Renal pelvis (tissue), 4 donors: ENCODE results near the gene FAM13A. TPM values are rescaled to one million over a fixed set of nuclear protein-coding genes. Genes with fewer than 3 reads are reported as not detected.
"Not testable (repeated sequence)": the region's sequence is repeated elsewhere in the genome, so short reads cannot be mapped to it uniquely, and the experiment has no call there.

Source experiments
- DNase-seq: peaks from one replicate; pipeline ENCODE4 v3.0.0-alpha.2; 2013
- polyA plus RNA-seq, 3 donors: library from polyadenylated mRNA; unstranded; fragments of 120-200 nt; gene quantifications; one replicate each; pipeline ENCODE4 v1.2.1, GENCODE V29; 2013; ENCODE audit not compliant: insufficient read length in 3 of 3

FAM13A gene
- polyA plus RNA-seq, 3 donors = 29.8 to 37.6 (median 36.9) TPM

- no peak for DNase-seq
Measured at GRCh38 chr4:88908521-88908920, 148.5 kb downstream of the FAM13A start.

DNA sequence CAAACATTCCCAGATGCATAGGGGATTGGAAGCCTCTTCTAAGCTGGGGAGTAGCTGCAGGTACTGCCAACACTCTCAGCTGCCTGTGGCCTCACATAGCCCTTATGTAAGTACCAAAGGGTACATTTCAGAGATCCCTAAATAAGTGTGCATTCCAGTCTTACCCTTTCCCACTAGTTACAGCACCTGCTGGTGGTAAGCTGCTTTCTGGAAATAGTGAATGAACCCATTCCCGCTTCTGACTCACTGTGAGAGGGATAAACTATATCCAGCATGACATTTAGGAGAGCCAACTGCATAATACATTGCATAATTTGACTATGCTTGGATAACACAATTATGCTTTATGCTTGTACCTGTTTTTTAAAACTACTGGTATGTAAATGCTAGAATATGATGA lies 149.0 kb downstream of the FAM13A start:
- DNase-seq = no peak

GRCh38 chr4:88907478-88907877 lies 149.5 kb downstream of the FAM13A start:
- DNase-seq = no peak

DNA sequence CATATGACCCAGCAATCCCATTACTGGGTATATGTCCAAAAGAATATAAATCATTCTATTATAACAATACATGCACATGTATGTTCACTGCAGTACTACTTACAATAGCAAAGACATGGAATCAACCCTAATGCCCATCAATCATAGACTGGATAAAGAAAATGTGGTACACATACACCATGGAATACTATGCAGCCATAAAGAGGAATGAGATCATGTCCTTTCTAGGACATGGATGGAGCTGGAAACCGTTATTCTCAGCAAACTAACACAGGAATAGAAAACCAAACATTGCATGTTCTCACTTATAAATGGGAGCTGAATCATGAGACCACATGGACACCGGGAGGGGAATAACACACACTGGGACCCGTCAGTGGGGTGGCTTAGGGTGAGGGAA lies 152.7 kb downstream of the FAM13A start:
- not testable (repeated sequence) for DNase-seq

- DNase-seq = no peak
Measured at GRCh38 chr4:88900432-88900831, 156.6 kb downstream of the FAM13A start.

DNA sequence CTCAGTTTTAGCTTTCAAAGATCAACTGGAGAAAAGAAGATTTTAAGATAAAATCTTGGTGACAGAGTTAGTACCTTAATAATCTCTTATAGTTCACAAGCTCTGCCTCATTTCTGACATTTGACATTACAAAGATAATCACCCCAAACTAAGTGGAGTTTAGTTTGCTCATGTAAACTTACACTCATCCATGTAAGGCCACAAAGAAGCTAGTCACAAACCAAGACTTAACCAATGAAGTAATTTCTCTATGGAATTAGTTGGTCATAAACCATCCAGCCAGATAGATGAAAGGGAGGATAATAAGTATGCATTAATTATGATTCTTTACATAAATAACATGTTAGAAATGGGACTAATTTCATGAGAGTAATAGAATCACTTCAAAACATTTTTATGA lies 159.2 kb downstream of the FAM13A start:
- no peak for DNase-seq

DNA sequence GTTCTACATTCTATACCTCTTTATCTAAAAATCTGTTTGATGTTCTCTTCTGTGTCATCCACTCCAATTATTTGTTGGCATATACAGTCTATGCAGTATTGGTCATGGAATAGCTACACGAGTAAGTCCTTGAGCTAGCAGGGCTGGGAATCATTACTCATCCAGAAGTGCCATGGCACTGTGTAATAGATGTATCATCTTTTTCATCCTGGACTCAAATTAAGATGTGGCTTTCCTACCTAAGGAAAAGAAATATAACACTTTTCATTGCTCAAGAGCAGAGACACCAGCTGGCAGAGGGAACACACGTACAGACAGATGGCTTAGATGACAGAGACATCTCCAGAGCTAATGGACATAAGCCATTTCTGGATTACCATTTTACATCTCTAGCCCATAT lies 159.8 kb downstream of the FAM13A start:
- no peak for DNase-seq

GRCh38 chr4:88893961-88894360 lies 163.0 kb downstream of the FAM13A start:
- no peak for DNase-seq

DNA sequence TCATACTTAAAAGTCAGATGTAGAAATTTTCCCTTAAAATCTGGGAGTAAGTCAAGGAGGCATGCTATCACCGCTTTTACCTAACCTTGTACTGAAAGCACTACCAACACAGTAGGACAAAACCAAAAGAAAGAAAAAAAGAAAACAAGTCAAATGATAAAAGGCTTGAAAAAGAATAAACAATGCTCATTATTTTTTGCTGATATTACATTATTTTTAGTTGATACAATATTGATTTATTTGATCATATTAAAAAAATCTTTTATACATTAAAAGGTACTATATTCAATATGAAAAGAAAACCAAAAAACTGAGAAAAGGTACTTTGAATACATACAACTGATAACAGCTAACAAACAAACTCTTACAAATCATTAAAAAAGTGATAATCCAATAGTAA lies 164.3 kb downstream of the FAM13A start:
- no peak for DNase-seq

DNA sequence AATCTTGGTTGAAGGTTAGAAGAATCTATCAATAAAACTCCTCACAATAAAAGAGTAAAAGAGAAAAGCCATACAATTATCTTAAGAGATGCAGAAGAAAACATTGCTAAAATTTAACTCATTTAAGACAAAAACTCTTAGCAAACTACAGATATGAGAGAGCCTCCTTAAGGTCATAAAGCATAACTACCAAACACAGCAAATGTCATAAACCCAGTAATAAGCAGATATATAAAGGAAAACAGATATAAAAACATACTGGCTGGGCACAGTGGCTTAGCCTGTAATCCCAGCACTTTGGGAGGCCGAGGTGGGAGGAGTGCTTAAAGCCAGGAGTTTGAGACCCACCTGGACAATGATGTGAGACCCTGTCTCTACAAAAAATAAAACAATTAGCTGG lies 165.3 kb downstream of the FAM13A start:
- no peak for DNase-seq

- not testable (repeated sequence) for DNase-seq
Measured at GRCh38 chr4:88887409-88887808, 169.6 kb downstream of the FAM13A start.

DNA sequence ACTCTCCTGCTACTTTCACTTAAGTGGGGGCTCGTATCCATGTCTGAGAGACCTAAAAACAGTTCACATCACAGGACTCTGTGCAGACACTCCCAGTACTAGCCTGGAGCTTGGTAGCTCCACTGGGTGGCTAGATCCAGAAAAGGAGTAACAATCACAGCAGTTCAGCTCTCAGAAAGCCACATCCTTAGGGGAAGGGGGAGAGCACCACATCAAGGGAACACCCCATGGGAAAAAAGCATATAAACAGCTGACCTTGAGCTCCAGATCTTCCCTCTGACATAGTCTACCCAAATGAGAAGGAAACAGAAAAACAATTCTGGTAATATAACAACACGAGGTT lies 175.8 kb downstream of the FAM13A start:
- no peak for DNase-seq

DNA sequence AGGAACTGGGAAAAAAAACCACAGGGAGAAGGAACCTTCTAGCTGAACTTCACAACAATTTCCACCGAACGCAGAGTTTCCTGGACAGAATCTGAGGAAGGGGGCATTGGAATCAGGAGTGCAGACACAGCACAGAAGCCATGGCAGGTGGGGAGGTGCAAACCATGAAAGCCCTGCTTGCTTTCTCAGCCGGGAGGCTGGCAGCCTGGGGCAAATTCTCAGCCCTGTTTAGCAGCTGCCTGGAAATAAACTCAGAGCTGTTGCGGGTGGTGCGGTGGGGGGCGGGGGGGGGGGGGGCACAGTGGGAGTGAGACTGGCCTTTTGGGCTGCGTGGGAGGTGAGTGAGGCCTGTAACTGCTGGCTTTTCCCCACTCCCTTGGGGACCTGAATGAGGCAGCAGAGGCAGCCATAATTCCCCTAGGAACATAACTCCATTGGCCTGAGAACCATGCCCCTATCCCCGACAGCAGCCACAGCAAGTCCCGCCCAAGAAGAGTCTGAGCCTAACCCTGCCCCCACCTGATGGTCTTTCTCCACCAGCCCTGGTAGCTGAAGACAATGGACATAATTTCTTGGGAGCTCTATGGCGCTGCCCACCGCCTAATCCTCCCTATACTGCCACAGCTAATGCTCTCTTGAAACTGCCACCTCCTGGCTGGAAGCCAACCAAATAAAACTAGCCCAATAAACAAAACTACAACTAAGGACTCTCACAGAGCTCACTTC lies 176.3 kb downstream of the FAM13A start:
- DNase-seq = no peak

DNA sequence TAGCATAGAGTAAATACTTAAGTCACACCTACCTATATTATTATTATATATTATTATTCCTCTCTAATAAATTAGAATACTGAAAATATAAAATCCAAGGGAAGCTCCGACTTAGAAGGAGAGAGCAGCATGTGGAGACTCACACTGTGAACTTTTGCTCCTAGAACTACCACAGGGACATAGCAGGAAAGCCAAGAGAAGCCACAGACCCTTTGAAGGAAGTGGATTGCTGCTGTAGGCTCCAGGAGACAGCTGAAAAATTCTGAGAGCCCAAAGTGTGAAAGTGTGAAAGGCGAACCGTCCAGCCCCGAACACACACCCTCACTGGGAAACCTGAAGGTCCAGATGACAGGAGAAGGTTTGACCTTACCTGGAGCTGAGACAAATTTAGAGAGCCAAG lies 177.0 kb downstream of the FAM13A start:
- DNase-seq = no peak

DNA sequence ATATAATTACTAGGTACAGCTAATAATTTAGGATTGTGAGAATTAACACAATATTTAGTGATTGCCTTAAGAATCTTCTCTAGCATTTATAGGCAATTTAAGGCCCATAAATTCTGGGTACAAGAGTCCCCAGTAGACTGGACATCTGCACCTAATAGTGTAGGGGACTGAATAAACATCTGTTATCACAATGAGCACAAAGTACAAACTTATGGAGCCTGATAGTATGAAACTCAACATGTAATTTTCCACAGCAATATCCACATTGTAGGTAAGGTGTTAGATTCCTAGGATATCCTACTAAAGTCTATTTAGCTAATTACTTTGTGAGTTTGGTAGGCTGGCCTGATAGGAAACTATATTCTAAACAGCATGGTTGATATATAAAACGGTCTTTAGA lies 178.3 kb downstream of the FAM13A start:
- no peak for DNase-seq

DNA sequence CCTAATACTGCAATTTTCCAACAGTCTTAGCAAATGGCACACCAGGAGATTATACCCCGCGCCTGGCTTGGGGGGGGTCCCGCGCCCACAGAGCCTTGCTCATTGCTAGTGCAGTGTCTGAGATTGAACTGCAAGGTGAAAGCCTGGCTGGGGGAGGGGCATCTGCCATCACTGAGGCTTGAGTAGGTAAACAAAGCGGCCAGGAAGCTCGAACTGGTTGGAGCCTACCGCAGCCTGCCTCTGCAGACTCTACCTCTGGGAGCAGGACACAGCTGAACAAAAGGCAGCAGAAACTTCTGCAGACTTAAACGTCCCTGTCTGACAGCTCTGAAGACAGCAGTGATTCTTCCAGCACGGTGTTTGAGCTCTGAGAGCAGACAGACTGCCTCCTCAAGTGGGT lies 186.6 kb downstream of the FAM13A start:
- DNase-seq = no peak

DNA sequence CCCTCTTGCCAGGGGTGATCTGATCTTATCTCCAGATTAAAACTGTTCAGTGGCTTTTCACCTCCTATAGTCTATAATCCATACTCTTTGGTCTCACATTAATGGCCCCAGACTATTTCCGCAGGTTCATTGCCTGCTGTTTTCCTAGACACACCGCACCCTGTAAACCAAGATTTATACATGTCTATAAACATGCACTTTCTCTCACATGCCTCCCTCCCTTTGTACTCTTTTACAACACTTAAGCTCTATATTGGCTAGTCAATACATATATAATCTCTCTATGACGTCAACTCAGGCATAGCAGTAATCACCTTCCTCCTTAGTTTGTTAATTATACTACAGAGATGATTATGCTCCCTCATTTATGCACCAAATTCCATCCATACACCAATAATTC lies 188.5 kb downstream of the FAM13A start:
- no peak for DNase-seq

- no peak for DNase-seq
Measured at GRCh38 chr4:88866862-88867550, 190.0 kb downstream of the FAM13A start.

GRCh38 chr4:88865466-88865865 lies 191.5 kb downstream of the FAM13A start:
- DNase-seq = no peak

- DNase-seq = no peak
Measured at GRCh38 chr4:88865046-88865445, 191.9 kb downstream of the FAM13A start.

DNA sequence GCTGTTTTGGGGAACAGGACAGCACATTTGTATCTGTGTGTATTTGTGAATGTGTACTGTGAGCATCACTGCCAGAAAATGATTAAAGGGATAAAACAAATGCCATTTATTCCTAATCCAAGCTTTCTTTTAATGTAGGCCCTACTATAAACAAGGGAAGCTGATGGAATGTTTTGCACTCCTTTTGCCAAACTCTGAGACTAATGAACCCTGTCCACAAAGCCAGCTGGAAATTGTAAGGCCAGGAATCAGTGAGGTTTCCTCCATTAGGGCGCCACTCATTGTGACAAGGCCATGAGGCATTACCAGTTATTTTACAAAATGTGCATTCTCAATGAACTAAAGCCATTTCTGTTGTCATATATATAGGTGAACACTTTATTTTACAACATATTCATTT lies 196.4 kb downstream of the FAM13A start:
- DNase-seq = peak; percentile 57

DNA sequence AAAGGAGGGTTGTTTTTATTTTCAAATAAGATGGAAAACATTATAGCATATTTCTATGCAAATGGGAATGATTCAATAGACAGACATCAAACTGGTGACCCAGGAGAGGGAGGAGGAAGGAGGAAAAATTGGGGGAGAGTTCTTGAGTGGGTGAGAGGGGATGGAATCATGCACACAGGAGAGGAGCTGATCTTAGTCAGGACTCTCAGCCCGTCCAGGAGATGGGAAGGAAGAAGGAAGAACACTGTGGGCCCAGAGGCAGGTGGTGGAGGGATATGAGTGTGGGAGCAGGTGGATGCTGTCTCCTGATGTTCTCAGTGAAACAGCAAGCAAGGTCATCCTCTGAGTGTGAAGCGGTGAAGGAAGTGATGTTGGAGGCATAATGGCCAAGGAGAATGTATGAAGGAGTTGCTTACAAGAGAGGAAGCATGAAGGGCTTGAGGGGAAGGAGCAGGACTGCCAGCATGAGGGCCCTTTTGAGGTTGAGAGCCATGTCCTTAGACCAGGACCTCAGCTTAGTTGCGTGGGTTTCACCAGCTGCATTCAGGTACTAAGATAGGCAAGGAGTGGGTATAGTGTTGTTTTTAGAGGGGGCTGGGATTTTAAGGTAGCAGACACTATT lies 197.7 kb downstream of the FAM13A start:
- no peak for DNase-seq

DNA sequence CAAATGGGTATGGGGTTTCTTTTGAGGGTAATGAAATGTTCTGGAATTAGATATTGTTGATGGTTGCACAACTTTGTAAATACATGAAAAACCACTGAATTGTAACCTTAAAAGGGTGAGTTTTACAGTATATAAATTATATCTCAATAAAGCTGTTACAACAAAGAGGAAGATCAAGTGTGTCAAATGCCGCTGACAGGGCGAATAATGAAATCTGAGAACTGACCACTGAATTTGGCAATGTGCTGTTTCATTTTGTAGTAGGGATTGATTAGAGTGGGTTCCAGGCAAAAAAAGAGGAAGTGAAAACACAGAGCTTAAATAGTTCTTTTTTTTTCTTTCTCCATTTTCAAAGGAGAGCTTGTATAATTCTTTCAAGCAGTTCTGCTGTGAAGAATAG lies 198.2 kb downstream of the FAM13A start:
- DNase-seq = peak; percentile 10

DNA sequence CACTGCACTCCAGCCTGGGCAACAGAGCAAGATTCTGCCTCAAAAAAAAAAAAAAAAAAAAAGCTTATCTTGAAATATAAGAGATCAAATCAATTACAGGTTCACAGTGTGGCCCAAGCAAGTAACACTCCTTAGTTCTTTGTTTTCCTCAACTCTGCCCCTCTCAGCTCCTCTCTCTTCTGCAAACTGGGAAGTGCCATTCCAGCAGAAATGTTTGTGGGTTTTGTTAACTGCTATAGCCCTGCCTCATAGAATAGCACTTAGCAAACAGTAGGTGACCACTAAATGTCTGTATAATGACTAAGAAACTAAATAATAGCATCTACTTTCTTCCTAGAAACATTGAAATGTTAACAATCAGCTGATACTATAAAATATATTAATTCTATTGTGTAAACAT lies 199.4 kb downstream of the FAM13A start:
- no peak for DNase-seq
